GM19240 (cell line): Measurements from ENCODE around the gene NOTCH4.

Source experiments
- DNase-seq: peaks from one replicate; pipeline ENCODE4 v3.0.0; 2011; ENCODE audit warnings: low spot score; ENCODE audit not compliant: insufficient read length

The NOTCH4 gene

GRCh38 chr6:32181915-32182529, 41.8 kb downstream of the NOTCH4 start:
- DNase-seq, result no peak

DNA sequence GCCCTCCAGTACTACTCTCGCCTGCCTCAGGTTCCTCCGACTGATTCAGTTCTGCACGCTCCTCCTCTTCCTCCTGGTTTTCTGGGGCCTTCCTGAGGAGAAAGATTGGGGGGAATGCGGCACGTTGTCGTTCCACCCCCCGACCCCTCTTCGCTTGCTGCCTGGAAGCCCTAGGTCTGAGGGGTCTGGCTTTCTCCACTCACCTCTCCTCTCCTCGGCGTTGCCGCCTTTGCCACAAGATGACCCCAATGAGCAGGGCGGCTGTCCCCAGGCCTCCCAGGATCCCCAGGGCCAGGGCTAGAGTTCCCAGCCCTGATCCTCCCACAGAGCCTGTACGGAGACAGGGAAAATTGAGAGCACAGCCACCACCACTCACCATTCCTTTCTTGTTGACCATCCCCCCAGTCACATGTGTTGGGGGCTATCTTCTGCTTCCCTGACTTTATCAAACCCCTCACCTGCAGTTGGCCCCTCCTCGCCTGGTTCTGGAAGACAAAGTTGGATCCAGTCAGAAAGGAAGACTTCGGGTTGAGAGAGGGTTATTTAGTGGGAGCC, 42.6 kb downstream of the NOTCH4 start:
- DNase-seq, result no peak

DNA sequence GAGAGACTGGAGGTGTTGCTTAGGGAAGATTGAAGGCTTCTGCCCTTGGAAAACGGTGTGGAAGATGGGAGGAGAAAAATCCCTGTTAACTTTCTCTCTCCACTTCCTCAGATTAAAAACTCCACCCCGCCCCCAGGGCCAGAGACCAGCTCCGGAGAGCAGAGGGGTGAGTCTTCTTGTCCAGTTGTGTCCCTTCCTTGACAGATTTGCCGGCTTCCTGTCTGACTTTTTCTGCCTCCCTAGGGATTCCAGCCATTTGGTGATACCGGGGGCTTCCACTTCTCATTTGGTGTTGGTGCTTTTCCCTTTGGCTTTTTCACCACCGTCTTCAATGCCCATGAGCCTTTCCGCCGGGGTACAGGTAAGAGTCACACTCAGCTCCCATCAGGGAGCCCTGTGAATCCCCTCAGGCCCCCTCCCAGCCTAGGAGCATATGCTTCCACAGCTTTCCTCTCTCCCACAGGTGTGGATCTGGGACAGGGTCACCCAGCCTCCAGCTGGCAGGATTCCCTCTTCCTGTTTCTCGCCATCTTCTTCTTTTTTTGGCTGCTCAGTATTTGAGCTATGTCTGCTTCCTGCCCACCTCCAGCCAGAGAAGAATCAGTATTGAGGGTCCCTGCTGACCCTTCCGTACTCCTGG, 44.0 kb downstream of the NOTCH4 start:
- DNase-seq, result no peak

GRCh38 chr6:32178547-32179440, 45.1 kb downstream of the NOTCH4 start:
- no peak for DNase-seq

- peak; percentile 90 for DNase-seq
Observed at GRCh38 chr6:32177788-32178546, 45.9 kb downstream of the NOTCH4 start, which contains the start of gene RNF5. Gene RNF5 (plus strand): TSS chr6:32178405. CDS start chr6:32178512, 107 bp downstream.

- DNase-seq, result no peak
Observed at GRCh38 chr6:32177183-32177787, 46.6 kb downstream of the NOTCH4 start.

- DNase-seq, result no peak
Observed at GRCh38 chr6:32176476-32177182, 47.2 kb downstream of the NOTCH4 start.

DNA sequence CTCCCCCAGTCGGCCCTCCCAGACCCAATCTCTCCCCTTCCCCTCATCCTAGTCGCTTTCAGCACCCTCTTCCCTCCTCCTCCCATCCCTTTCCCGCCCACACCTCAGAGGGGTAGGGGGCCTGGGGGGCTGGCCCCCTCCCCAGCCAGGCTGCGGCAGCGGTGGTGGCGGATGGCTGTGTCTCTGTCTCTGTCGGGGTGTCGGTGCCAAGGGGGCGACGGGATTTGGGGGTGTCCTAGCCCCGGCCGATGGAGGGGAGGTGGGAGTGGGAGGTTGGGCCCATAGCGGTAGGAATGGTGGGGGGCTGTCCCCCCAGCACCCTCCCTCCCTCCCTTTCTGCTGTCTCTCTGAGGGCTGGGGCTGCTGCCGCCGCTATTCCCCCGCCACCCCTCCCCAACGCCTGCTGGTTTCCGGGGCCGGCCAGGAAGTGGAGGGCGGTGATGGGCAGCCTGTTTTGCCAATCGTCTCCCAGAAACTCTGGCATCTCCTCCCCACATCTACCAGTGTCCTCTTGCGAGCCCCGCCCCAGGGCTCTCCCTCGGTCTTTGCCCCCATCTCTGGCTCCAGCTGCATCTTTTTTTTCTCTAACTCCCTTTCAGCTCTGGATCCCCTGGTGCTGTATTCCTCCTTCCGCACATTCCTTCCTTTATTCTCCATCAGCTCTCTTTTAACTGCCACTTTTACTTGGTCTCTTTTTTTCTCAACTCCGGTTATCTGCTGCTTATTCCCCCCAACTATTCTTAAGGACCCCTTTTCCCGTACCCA, 48.0 kb downstream of the NOTCH4 start, which contains the start of gene AGPAT1:
AGPAT1 (minus strand) TSS at position 374 of the 765 bp plus-strand sequence. CDS start 4,588 bp downstream, outside the sequence.
- DNase-seq, result peak; percentile 98

GRCh38 chr6:32175322-32175710, 48.6 kb downstream of the NOTCH4 start:
- DNase-seq, result no peak

- no peak for DNase-seq
Observed at GRCh38 chr6:32174416-32174815, 49.5 kb downstream of the NOTCH4 start.

GRCh38 chr6:32173051-32173727, 50.7 kb downstream of the NOTCH4 start:
- DNase-seq, result no peak

- DNase-seq, result no peak
Observed at GRCh38 chr6:32171234-32171633, 52.6 kb downstream of the NOTCH4 start.

- DNase-seq, result no peak
Observed at GRCh38 chr6:32170294-32170693, 53.6 kb downstream of the NOTCH4 start.

- no peak for DNase-seq
Observed at GRCh38 chr6:32168807-32169591, 54.9 kb downstream of the NOTCH4 start.

GRCh38 chr6:32168350-32168749, 55.5 kb downstream of the NOTCH4 start:
- DNase-seq, result no peak

GRCh38 chr6:32167761-32168262, 56.1 kb downstream of the NOTCH4 start:
- no peak for DNase-seq

GRCh38 chr6:32167154-32167760, 56.6 kb downstream of the NOTCH4 start:
- DNase-seq, result no peak
